Stimulated activated CD4-positive, alpha-beta T cell treated with anti-CD3 and anti-CD28 coated beads, Interleukin-12 subunit alpha, Interleukin-12 subunit beta, amount 100 ng/mL, for 48 hours (primary cell): ENCODE results near the gene AQP12B.

Experiments
- DNase-seq, 3 donors: peaks; one replicate each; pipeline ENCODE4 v3.0.0-alpha.2; 2020; ENCODE audit warnings: low read depth in 2 of 3, low spot score in 1 of 3

AQP12B gene

DNA sequence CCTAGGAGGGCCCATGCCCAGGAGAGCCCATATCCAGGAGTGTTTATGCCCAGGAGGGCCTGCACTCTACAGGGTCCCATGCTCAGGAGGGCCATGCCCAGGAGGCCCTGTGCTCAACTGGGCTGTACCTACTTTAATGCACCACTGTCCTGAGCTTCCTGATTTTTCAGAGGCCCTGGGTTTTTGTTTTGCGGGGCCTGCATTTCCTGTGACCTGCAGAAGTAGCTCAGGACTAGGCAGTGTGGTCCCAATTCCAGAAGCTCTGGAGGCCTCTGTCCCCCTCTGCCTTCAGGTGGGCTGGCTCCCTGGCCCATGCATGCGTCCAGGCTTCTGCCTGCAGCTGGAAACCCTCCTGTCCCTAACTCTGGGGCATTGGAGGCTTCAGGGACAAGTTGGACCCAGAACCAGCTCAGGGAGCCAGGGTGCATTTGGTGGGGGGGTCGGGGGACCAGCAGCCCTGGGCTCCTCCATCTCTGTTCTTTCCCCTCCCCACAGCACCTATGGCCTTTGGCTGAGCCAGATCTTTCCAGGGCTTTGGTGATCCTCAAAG, 46.6 kb downstream of the AQP12B start:
- no peak for DNase-seq

DNA sequence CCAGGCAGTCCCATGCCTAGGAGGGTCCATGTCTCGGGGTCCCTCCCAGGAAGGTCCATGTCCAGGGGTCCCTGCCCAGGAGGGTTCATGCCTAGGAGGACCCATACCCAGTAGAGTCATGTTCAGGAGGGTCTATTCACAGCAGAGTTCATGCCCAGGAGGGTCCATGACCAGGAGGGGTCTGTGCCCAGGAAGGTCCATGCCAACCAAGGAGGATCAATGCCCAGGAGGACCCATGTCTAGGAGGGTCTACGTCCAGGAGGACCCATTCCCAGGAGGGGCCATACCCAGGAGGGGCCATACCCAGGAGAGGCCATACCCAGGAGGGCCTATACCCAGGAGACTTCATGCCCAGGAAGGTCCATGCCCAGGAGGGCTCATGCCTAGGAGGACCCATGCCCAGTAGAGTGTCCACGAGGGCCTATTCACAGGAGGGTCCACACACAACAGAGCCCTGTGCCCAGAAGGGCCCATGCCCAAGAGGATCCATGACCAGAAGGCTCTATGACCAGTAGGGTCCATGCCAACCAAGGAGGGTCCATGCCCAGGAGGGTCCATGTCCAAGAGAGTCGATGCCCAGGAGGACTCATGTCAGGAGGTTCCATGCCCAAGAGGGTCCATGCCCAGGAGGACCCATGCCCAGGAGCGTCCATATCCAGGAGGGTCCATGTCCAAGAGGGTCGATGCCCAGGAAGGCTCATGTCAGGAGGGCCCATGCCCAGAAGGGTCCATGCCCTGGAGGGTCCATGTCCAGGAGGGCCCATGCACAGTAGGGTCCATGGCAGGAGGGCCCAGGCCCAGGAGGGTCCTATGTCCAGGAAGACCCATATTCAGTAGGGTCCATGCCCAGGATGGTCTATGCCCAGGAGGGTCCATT, 47.3 kb downstream of the AQP12B start:
- DNase-seq = no peak

DNA sequence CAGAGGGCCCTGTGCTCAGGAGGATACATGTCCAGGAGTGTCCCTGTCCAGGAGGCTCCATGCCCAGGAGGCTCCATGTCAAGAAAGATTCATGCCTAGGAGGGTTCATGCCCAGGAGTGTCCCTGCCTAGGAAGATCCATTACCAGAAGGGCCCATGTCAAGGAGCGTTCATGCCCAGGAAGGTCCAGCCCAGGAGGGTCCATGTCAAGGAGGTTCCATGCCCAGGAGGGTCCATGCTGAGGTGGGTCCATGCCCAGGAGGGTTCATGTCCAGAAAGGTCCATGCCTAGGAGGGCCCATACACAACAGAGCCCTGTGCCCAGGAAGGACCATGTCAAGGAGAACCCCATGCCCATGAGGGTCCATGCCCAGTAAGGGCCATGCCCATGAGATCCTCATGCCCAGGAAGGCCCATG, 50.4 kb downstream of the AQP12B start:
- DNase-seq = no peak

DNA sequence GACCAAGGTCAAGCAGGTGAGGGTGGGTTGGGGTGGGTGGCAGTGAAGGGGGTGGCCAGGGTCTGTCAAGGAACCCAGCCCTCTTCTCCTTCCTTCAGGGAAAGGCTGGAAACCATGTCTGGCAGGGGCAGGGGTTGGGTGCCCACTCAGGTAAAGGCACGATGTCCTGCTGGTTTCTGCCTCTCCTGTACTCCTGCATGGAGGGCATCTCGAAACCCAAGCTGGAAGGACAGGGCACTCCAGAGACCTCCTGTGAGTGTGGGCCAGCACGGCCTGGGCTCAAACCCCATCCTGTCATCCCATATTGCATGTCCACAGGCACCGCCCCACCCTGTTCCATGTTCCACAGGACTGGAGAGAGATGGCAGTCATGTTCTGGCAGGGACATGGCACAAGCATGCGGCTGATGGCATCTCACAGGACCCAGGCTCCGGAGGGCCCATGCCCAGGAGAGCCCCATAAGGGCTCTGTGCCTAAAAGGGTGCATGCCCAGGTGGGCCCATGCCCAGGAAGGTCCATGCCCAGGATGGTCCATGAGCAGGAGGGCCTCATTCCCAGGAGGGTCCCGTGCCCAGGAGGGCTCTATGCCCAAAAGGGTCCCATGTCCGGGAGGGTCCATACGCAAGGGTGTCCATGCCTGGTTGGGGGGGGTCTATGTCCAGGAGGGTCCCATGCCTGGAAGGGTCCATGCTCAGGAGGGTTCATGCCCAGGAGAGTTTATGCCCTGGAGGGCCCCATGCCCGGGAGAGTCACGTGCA, 51.0 kb downstream of the AQP12B start:
- no peak for DNase-seq

DNA sequence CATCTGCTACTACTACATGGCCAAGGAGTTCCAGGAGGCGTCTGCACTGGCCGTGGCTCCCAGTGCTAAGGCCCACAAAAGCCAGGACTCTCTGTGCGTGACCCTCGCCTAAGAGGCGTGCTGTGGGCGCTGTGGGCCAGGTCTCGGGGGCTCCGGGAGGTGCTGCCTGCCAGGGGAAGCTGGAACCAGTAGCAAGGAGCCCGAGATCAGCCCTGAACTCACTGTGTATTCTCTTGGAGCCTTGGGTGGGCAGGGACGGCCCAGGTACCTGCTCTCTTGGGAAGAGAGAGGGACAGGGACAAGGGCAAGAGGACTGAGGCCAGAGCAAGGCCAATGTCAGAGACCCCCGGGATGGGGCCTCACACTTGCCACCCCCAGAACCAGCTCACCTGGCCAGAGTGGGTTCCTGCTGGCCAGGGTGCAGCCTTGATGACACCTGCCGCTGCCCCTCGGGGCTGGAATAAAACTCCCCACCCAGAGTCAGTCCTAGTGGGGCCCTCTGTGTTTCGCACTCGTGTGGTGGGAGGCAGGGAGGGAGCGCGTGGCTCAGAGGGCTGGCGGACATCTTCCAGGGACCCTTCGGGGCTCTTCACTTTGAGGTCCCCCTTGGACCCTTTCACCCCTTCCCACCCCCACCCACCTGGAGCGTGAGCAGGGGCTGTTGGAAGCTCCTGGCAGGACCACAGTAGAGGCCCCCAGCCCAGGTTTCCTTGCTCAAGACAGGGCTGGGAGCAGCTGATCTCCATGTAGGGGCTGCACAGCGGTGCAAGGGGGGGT, 51.7 kb downstream of the AQP12B start:
- no peak for DNase-seq

DNA sequence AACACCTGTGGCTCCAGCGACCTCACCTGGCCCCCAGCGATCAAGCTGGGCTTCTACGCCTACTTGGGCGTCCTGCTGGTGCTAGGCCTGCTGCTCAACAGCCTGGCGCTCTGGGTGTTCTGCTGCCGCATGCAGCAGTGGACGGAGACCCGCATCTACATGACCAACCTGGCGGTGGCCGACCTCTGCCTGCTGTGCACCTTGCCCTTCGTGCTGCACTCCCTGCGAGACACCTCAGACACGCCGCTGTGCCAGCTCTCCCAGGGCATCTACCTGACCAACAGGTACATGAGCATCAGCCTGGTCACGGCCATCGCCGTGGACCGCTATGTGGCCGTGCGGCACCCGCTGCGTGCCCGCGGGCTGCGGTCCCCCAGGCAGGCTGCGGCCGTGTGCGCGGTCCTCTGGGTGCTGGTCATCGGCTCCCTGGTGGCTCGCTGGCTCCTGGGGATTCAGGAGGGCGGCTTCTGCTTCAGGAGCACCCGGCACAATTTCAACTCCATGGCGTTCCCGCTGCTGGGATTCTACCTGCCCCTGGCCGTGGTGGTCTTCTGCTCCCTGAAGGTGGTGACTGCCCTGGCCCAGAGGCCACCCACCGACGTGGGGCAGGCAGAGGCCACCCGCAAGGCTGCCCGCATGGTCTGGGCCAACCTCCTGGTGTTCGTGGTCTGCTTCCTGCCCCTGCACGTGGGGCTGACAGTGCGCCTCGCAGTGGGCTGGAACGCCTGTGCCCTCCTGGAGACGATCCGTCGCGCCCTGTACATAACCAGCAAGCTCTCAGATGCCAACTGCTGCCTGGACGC, 52.5 kb downstream of the AQP12B start:
- DNase-seq = no peak

DNA sequence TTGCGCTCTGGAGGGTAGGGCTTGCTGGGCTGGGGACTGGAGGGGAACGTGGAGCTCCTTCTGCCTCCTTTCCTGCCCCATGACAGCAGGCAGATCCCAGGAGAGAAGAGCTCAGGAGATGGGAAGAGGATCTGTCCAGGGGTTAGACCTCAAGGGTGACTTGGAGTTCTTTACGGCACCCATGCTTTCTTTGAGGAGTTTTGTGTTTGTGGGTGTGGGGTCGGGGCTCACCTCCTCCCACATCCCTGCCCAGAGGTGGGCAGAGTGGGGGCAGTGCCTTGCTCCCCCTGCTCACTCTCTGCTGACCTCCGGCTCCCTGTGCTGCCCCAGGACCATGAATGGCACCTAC, 53.1 kb downstream of the AQP12B start:
- DNase-seq = no peak

DNA sequence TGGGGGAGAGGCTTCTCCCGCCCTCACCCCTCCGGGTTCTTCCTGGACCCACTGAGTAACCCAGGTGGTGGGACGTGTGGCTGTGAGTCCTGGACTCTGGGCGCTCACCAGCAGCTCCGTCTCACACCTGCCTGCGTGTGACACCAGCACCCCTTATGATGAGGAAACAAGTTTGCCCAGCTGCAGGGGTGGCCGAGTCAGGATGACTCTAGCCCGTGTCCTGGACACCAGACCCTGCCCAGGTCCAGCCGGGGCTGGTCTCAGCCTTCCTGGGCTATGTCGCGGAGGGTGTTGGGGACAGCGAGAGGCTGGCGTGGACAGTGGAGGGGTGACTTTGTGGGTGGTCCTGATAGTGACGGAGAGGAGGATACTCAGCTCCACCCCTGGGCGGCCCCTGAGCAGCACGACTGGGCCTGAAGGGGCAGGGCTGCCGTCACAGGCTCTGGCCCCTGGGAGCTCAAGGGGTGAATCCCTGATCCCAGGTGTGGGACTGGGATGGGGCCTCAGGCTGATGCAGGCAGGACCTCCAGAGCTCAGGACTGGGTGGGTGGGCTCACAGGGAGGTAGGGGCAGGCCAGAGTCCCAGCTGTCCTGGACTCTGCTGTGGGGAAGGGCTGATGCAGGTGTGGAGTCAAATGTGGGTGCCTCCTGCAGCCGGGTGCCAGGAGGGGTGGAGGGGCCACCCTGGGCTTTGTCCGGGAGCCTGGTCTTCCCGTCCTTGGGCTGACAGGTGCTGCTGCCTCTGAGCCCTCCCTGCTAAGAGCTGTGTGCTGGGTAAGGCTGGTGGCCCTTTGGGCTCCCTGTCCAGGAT, 53.7 kb downstream of the AQP12B start:
- no peak for DNase-seq

DNA sequence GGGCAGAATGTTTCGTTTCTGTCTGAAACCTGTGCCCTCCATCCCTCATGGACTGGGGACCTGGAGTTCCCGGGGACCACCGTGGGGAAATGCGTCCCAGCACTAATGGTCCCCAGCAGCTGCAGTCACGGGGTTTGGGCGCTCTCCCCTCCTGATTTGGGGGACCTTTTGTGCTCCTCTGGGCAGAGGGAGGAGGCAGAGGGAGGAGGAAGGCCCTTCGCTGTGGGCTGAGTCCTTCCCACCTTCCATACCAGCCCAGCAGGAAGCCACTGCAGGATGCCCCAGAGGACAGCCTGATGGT, 54.2 kb downstream of the AQP12B start:
- DNase-seq = no peak

DNA sequence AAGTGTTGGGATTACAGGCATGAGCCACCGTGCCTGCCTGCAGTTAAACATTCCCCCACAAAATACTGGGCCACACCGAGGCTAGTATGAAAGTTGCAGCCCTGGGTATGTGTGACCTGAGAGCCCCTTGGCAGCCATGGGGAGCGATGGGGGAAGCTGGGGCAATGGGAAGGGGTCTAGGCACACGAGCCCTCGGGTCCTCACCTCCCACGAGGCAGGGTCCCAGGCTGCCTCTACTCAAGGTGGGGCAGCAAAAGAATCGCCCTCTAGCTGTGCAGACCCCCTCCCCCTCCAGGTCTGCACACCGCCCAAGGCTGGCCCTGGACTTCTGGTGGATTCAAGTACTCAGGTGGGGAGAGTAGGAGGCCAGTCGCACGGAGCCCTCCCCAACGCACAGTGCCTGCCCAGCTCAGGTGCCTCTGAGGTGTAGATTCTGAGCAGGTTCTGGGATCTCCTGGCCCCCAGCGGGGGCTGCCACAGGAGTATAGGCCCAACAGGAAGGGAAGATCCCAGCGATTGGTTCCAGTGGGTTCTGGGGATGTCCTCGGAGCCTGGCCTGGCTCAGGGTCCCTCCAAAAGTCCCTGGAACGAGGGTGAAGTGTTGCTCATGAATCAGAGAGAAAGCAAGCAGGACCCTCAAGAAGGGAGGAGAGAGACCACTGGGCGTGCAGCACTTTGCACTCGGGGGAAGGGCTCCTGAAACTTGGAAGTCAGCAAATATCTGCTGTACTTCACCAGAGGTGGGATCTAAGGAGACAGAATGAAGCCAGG, 54.8 kb downstream of the AQP12B start:
- no peak for DNase-seq

DNA sequence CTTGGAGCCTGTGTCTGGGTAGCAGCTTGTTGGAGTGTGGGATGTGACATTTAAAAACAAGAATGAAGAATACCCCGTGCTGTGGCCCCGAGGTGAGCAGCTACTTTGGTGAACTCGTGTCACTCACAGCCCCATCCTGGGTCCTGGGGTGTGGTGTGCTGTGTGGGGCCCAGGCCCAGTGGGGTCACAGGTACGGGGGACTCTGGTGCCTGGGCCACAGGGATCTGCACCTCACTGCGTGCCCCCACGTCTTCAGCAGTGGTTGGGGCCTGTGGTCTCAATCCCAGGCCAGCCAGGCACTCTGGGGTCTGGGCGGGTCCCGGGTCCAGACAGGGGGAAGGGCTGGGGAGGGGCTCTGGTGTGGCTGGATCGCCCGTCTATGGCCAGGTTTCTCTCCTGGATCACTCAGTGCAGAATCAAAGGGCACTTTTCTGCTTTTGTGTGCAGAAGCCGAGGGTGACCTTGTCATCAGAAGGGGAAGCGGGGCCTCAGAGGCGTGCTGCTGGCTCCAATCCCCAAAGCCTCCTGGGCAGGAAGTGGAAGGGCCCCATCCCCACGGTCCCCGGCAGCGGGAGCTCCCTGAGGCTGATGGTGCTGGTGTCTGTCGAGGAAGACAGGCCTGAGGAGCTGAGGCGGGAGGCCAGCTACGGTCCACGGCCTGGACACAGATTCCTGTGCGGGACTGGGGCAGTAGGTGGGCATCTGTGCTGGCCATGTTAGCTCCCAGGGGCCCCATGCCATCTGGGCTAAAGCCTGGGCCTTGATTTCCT, 56.0 kb downstream of the AQP12B start:
- peak in 2 of 3 donors; percentile 29 to 35 for DNase-seq
